NCI-H510A treated with DMSO at 0.1 percent for 48 hours (cell line): ENCODE results near the gene GULP1.
"Not testable (repeated sequence)": the region's sequence is repeated elsewhere in the genome, so short reads cannot be mapped to it uniquely, and the experiment has no call there.

Experiments used
- DNase-seq: peaks from one replicate; lab custom pipeline; 2025; lab: John Stamatoyannopoulos, UW

GULP1 gene

GRCh38 chr2:188292348-188293239 is 920 bp downstream of the GULP1 start:
- DNase-seq = peak; percentile 78

DNA sequence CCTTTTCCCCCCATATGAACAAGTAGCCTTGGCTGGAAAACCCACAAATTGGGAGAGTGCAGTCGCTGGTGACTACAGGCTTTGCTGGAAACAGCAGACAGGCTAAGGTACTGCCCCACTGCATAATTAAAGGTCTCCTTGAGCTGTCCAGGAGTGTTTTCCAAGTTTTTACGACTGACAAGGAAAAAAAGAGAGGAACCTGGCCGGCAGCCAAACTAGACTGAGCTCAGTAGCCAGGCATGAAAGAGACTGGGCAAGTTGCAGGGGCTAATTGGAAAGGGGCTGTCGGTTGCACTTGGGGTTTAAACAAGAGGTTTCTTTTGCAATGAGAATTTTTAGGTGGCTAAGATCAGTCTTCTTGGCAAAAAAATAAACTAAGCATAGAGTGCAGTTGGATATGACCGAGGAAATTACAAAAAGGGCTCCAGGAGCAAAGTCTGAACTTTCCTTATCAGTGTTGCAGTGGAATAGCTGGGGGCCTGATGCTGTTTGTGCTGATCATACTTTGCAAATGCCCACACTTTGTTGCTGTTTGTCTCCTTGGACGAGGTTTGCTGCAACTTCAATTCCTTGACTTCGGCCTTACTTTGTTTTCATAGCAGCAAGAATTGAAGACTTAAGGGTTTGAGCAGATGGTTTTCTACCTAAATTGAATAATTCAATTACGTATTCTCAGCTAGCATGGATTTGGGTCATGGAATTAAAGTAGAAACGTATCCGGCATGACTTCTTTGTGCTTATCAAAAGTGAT is 2.1 kb downstream of the GULP1 start:
- peak; percentile 71 for DNase-seq

DNA sequence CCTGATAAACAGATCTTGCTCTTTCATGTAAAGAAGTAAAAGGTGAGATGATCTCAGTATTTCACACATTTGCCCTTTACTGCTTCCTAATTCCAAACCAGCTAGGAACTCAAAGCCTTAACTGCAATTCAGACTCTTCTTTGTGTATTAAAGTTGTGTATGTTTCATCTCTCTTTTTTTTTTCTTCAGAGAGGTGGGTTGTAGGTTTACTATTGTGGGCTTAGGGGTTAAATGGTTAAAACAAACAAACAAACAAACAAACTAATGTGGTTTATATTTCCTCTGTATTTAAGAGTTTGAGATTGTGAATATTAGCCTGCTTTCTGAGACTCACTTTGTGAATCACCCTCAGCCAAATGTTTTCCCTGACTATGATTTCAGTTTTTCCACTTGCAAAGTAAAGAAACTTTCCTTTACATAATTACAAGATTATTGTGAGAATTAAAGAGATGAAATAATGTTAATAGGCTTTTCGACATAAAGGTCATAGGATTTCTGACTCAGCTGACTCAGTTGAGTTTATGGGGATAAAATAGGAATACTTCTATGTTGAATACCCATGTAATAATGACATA is 2.8 kb downstream of the GULP1 start:
- DNase-seq = no peak

GRCh38 chr2:188295067-188295685 is 3.5 kb downstream of the GULP1 start:
- no peak for DNase-seq

DNA sequence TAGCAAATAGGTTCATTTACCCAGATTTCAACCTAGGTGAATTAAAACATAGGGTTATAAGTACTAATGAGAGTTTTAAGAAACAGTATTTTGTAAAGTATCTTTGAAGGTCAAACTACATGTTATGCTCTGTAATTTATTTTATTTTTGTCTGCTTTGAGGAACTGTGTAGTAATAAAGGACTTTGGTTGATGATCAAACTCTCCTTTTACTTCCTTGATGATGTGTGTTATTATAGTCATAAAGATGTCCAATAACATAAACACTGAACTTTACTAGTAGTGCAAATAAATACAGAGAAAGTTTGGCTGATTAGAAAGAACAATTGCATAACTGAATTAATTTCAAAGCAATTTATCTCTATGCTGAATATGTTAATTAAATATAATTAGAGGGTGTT is 6.3 kb downstream of the GULP1 start:
- no peak for DNase-seq

- DNase-seq = not testable (repeated sequence)
These were observed 7.3 kb downstream of the GULP1 start for GRCh38 chr2:188298937-188299371.

DNA sequence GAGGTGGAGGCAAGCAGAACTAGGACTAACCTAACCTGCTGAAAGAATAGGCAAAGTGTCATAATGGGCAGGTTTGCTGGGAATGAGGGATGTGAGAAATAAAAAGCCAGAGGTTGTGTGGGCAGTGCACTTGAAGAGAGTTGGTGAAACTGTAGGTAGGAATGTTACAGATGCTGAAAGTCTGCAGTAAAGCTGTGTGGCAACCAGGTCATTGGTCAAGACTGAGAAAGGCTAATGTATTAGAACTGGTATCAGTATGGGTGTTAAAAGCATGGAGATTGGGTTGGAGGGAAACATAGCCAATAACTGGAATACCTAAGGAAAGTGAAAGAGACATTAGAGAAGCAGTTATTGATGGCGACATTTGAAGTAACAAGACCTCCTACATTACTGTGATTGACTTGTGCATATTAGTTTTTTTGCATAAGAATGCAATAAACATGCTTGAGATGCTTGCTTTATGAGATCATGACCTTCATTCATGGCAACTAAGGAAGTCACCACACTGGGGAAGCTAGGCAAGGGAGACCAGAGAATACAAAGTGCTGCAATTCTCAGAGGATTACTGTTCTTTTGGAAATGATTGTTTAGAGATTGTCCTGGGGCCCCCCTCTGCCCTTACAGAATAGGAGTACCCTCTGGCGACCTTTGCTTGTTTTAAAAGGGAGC is 11.8 kb downstream of the GULP1 start:
- no peak for DNase-seq

DNA sequence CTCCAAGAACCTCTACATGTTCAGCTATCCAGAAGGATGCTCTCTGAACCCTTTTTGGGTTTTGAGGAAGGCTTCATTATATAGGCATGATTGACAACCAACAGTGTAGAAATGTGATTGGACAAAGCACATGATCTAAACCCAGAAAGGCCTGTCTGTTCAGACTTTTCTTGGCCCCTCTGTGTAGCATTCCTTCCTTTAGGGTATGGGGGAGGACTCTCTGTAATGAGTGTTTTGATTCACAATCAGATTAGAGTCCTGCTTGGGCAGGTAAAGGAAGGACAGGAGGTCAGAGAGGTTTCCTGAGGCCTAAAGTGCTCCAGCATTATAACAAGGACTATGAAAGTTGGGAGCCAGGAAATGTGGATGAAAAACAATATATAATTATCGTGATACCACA is 13.6 kb downstream of the GULP1 start:
- DNase-seq = no peak

- DNase-seq = no peak
These were observed 14.6 kb downstream of the GULP1 start for GRCh38 chr2:188306271-188306670.

DNA sequence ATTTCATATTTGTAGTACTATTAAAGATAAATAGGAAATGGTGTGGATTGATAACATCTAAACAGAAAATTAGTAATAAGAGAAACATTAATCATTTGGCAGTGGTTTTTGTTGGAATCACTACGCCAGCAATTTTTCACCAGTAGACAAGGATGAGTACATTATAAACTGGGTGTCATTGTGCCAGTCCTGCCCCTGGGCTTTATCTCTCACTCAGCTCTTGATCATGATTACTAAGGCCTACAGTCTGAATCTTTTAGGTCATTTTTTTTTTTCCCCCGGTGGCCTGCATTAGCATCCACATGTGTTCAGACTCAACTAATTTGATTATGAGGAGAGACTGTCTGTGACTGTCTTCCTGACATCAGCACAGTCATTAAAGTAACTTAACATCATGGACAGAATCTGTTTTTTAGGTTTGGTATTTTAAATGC is 16.2 kb downstream of the GULP1 start:
- DNase-seq = no peak

GRCh38 chr2:188308483-188308882 is 16.8 kb downstream of the GULP1 start:
- no peak for DNase-seq

- DNase-seq = no peak
These were observed 17.7 kb downstream of the GULP1 start for GRCh38 chr2:188309364-188309763.

- DNase-seq = no peak
These were observed 22.8 kb downstream of the GULP1 start for GRCh38 chr2:188314314-188315054.

DNA sequence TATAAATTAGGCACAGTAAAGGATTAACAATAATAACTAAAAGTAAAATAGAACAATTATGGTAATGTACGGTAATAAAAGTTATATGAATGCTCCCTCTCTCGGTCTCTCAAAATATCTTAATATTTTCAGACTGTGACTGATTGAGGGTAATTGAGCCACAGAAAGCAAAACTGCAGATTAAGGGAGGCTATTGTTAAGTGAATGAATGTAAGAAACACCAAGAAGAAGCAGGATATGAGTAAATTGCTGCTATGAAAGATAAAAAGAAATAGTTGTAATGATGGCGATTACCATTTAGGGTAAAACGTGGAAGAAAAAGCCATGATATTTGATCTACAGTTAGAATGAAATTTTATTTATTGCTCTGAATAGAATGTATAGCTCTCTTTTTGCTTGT is 24.1 kb downstream of the GULP1 start:
- no peak for DNase-seq

GRCh38 chr2:188316342-188316741 is 24.7 kb downstream of the GULP1 start:
- DNase-seq = no peak

- no peak for DNase-seq
These were observed 25.2 kb downstream of the GULP1 start for GRCh38 chr2:188316791-188317423.

GRCh38 chr2:188318161-188318749 is 26.6 kb downstream of the GULP1 start:
- DNase-seq = no peak

- no peak for DNase-seq
These were observed 28.2 kb downstream of the GULP1 start for GRCh38 chr2:188319838-188320237.

DNA sequence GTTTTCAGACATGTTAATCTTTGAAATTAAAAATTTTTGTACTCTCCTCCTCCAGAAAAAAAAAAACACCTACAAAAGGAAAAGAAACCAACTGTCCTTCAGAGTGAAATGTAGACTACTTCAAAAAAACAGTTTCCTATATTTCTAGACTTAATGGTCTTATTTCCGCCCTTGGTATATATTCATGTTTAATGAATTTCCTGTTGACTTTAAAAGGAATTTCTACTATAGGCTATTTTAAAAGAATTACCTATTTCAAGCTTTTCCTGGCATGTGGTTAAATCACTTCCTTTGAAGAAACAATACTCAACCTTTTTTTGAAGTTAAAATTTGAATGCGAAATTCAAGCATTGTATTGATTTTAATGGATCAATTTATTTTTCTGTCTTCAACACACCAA is 29.2 kb downstream of the GULP1 start:
- DNase-seq = no peak
